Measurements from ENCODE around the gene CACNG4.

- TF ChIP-seq TARDBP (IDR thresholded peaks at IDR 0.05) (no peak), BHLHE40 (IDR thresholded peaks at IDR 0.05; ENCODE audit: borderline replicate concordance) (no peak), SUZ12 (IDR thresholded peaks at IDR 0.05) (no peak), L3MBTL2 (conservative IDR thresholded peaks at IDR 0.05) (no peak), CTBP1 (IDR thresholded peaks at IDR 0.05; ENCODE audit: borderline replicate concordance) (no peak)
Measured at GRCh38 chr17:66988069-66988798, 23.7 kb downstream of the CACNG4 start.
